Skin epidermis (tissue), 12 donors: ENCODE measurements around the gene ANO2.
"Not testable (repeated sequence)": the region's sequence is repeated elsewhere in the genome, so short reads cannot be mapped to it uniquely, and the experiment has no call there.

Experiments used
- H3K27ac ChIP-seq, 21 experiments: fragments of 200-600 bp; sonication (generic) in 11 of 21; one replicate each; pipeline ENCODE4 v1.5.0; 2020; ENCODE audit warnings: mild to moderate bottlenecking in 3 of 21, inconsistent platforms in 2 of 21, moderate library complexity in 2 of 21
- H3K4me3 ChIP-seq, 7 experiments: fragments of 200-600 bp; sonication (generic) in 2 of 7; one replicate each; pipeline ENCODE4 v1.5.0; 2020; ENCODE audit warnings: inconsistent platforms in 2 of 7, mild to moderate bottlenecking in 2 of 7, moderate library complexity in 1 of 7

Gene ANO2

DNA sequence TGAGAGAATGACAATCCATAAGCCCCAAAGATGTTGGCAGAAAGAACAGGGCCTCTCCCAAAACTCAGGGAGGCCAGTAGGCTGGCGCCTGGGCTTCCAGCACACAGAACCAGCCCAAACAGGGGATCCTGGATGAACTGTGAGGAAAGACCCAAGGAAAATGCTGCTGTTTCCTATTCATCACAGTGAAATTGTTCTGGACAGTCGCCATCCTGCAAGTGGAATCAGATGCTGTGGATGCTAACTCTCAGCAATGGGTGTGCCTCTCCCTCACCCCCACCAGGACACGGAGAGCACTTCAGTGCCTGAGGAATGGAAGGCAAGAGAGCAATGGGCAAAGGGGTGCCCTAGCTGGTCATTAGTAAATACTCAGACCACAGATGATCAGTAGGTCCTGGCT, 80.8 kb downstream of the ANO2 start:
- Histone ChIP-seq H3K27ac (no peak overlapping the region), H3K4me3 (no peak overlapping the region)

GRCh38 chr12:5861416-5861815, 83.6 kb downstream of the ANO2 start:
- no peak overlapping the region for H3K27ac ChIP-seq
- H3K4me3 ChIP-seq = no peak overlapping the region

GRCh38 chr12:5856692-5857091, 88.4 kb downstream of the ANO2 start:
- Histone ChIP-seq H3K4me3 (no peak overlapping the region), H3K27ac (no peak overlapping the region)

- Histone ChIP-seq H3K27ac (no peak overlapping the region), H3K4me3 (no peak overlapping the region)
These were observed 98.1 kb downstream of the ANO2 start for GRCh38 chr12:5846950-5847349.

DNA sequence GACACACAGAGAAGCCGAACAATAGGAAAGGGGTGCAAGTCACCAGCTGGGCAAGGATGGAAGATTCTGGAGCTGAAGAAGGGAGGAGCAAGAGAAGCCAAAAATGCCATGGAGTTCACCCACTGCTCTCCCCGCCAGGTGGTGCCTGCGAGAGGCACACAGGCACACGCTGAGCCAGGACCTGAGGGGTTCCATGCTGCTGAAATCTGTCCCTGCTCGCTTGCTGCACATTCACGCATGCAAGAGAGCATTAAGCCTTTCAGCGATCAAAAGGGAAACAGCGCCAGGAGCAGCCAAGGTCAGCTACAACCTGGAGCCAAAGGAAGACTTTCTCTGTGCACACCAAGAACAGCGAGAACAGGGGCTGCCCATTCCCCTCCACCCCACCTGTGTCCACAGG, 104.1 kb downstream of the ANO2 start:
- no peak overlapping the region for H3K4me3 ChIP-seq

DNA sequence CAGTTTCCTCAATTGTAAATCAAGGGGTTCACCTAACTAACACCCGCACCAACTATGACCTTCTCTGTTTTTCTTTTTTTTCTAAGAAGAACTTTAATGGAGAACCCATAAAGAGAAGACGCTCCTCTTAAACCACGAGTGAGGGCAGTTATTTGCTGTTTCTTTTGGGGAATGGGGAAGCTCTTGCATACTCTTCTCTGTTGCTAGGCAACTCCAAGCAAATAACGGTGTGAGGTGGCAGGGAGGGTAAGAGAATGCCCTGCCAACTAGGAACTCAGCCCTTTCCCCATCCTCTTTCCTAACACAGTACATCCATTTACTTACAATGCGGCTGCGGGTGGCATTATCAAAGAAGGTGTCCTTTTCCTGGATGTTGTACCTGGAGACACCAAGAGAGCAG, 114.9 kb downstream of the ANO2 start:
- no peak overlapping the region for H3K4me3 ChIP-seq
- no peak overlapping the region for H3K27ac ChIP-seq

More for the DNA sequence above, 104.1 kb downstream of the ANO2 start:
- H3K27ac ChIP-seq = no peak overlapping the region

DNA sequence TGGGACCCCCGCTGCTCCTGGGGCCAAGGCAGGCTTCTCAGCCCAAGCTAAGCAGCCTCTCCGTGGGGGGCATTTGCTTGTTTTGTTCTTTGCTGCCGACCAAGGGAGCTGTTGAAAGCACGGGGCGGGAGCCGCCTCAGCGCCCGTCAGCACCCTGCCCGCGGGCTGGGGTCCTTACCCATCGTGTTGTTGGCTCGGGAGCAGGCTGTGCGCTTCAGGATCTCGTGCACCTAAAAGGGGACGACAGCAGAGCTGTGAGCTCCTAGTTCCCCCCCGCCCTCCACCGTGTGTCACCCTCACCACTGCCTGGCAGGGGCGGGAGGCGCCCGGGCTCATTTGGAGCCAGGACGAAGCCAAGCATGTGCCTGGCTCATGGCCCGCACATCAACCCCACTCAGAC, 117.5 kb downstream of the ANO2 start:
- Histone ChIP-seq H3K4me3 (peak overlapping the region in 1 of 7 experiments; percentile 13), H3K27ac (no peak overlapping the region)

- not testable (repeated sequence) for H3K4me3 ChIP-seq, H3K27ac ChIP-seq
These were observed 119.3 kb downstream of the ANO2 start for GRCh38 chr12:5825761-5826160.

- H3K27ac ChIP-seq, H3K4me3 ChIP-seq: not testable (repeated sequence)
These were observed 126.2 kb downstream of the ANO2 start for GRCh38 chr12:5818877-5819276.

GRCh38 chr12:5817246-5817645, 127.8 kb downstream of the ANO2 start:
- Histone ChIP-seq H3K27ac (no peak overlapping the region), H3K4me3 (no peak overlapping the region)

DNA sequence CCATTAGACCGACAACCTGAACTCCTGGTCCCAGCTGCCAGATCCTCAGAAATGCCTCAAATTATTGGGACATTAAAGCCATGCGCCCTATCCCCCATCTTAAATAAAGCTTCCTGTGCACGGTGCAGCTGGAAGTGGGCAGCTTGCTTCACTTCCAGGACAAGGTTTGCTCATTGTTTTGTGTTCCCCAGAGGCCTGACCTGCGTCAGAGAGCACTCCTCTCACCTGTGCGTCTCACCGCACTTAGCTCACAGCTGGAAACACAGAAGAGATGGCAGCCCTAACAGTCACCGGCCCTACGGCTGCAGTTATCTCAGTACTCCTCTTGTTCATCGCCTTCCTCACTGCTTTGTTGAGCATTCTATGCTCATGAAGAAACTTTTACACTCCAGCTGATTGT, 135.5 kb downstream of the ANO2 start:
- Histone ChIP-seq H3K27ac (peak overlapping the region in 1 of 21 experiments; percentile 5), H3K4me3 (no peak overlapping the region)

DNA sequence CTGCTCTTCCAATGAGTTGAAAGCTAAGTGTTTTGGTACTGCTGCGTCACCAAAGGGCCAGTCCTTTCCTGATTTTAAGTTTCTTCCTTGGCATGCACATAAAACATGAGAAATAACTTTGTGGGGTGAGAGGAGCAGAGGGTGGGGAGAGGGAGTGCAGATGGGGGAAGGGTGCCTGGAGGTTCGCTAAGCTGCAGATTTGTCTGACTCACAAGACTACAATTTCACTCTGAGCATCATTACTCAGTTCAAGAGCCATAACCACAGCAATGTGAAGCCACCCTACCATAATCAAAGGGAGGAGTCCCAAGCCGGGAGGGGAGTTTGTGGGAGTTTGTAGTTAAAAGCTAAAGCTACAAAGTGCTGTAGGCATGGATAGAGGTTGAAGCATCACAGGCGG, 136.1 kb downstream of the ANO2 start:
- Histone ChIP-seq H3K27ac (no peak overlapping the region), H3K4me3 (no peak overlapping the region)

DNA sequence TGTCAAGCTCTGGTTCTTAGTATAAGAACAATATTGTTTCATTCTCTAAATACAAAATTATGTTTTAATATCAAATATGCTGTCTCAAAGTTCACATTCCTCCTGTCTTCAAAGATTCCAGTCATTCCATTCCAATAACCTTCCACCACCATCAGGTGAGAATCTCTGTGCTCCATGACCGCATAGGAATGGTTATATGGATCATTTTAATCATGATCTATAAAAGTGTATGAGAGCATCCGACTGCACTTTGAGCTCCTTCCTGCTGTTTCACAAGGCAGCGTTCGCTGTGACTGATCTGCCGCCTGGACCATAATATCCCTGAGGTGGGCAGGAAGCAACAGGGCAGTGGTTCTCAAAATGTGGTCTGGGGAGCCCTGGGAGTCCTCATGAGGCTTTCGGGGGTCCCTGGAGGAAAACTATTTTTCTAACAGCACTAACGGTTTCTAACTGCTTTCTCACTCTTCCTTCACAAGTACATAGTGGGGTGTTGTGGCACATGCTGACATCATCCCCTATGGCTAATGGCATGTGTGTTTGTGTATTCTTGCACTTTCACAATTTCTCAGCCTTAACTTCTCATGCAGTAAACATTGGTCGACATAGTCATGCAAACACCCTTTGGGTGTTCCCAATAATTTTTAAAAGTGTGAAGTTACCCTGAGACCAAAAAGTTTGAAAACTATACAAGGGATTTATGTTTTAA, 137.4 kb downstream of the ANO2 start:
- no peak overlapping the region for H3K27ac ChIP-seq
- no peak overlapping the region for H3K4me3 ChIP-seq

GRCh38 chr12:5807090-5807414, 138.0 kb downstream of the ANO2 start:
- no peak overlapping the region for H3K27ac ChIP-seq

GRCh38 chr12:5806371-5807089, 138.5 kb downstream of the ANO2 start:
- no peak overlapping the region for H3K4me3 ChIP-seq
- no peak overlapping the region for H3K27ac ChIP-seq

More at GRCh38 chr12:5807090-5807414, 138.0 kb downstream of the ANO2 start:
- no peak overlapping the region for H3K4me3 ChIP-seq

DNA sequence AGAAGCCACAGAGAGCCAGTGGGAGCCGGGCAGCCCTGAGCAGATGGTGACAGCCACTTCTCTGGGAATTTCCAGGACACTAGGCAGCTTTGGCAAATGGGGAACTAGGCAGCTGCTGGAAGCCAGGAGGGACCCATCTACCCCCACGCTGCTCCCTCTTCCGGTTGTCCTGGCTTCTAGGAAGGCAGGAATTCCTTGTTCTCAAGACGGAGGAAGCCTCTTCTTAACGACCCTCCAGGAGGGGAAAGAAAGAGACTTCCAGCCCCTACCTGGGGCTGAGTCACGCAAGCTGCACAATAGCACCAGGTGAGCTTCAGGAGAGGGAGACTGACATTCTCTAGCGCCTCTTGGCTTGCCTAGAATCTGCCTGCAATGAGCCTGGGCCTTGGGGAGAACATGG, 141.5 kb downstream of the ANO2 start:
- Histone ChIP-seq H3K4me3 (no peak overlapping the region), H3K27ac (no peak overlapping the region)

GRCh38 chr12:5798242-5799015, 146.6 kb downstream of the ANO2 start:
- H3K27ac ChIP-seq = no peak overlapping the region
- no peak overlapping the region for H3K4me3 ChIP-seq

- H3K4me3 ChIP-seq = no peak overlapping the region
These were observed 147.4 kb downstream of the ANO2 start for GRCh38 chr12:5797661-5798060.

GRCh38 chr12:5796959-5797225, 148.2 kb downstream of the ANO2 start:
- Histone ChIP-seq H3K27ac (no peak overlapping the region), H3K4me3 (no peak overlapping the region)

More at GRCh38 chr12:5797661-5798060, 147.4 kb downstream of the ANO2 start:
- H3K27ac ChIP-seq = no peak overlapping the region

DNA sequence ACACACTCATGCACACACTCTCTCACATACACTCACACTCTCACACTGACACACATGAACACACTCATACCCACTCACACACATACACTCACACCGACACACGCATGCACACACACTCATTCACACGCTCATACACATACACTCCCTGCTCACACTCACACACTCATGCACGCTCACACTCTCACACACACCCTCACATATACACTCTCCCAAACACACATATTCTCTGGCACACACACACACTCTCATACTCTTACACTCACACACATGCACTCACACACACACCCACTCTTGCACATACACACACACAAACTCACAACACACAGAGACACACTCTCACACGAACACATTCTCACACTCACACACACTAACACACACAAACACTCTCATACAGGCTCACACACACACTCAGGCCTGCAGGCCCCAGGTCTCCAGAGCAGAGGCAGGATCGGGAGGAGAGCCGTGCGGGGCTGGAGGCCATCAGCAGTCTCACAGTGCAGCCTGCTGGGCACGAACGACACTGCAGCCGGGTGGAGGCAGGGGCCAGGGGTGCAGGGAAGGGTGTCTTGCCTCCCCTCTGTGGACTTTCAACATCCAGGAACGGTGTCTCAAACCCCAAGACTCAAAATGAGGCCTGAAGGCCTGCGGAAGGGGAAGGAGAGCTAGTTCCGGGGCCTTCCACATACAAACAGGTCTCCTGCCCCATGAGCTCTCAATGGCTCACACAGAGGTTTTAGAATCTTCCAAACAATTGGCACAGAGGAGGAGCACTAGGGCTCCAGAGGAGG, 148.7 kb downstream of the ANO2 start:
- no peak overlapping the region for H3K27ac ChIP-seq
- no peak overlapping the region for H3K4me3 ChIP-seq
